Calu3 (cell line): Measurements from ENCODE around the gene ZNF546. TPM values are rescaled to one million over a fixed set of nuclear protein-coding genes. Genes with fewer than 3 reads are reported as not detected.

Experiments
- BruUV-seq: library from RNA; stranded (reverse); fragments of 400-500 nt; replicated peaks from 2 replicates; lab custom pipeline; 2021; lab: Mats Ljungman, UMichigan
- CTCF ChIA-PET: fragments of 300-600 bp; sonication (Branson Sonifier 250); formaldehyde crosslinking; loops from one replicate; lab custom pipeline; 2022; ENCODE audit warnings: antibody characterized with exemption; lab: Charles Lee
- DNase-seq: peaks from one replicate; pipeline ENCODE4 v3.0.0; 2022
- H3K27ac Mint-ChIP-seq: one replicate; pipeline ENCODE4 v1.8.0; 2022; ENCODE audit warnings: mixed read lengths; ENCODE audit not compliant: unreplicated experiment
- H3K27me3 Mint-ChIP-seq: one replicate; pipeline ENCODE4 v1.8.0; 2022; ENCODE audit warnings: mixed read lengths; ENCODE audit not compliant: unreplicated experiment
- H3K36me3 Mint-ChIP-seq: one replicate; pipeline ENCODE4 v1.8.0; 2022; ENCODE audit warnings: mild to moderate bottlenecking, moderate library complexity, mixed read lengths; ENCODE audit not compliant: insufficient read depth, unreplicated experiment
- H3K4me1 Mint-ChIP-seq: one replicate; pipeline ENCODE4 v1.8.0; 2022; ENCODE audit warnings: mild to moderate bottlenecking, low read depth, mixed read lengths; ENCODE audit not compliant: unreplicated experiment
- H3K4me3 Mint-ChIP-seq: one replicate; pipeline ENCODE4 v1.8.0; 2022; ENCODE audit warnings: mild to moderate bottlenecking, low read depth, moderate library complexity, mixed read lengths; ENCODE audit not compliant: unreplicated experiment
- H3K9me3 Mint-ChIP-seq: one replicate; pipeline ENCODE4 v1.8.0; 2022; ENCODE audit warnings: low read depth, mixed read lengths; ENCODE audit not compliant: unreplicated experiment
- intact Hi-C: fragments of 100-400 bp; cut with micrococcal nuclease; formaldehyde crosslinking; loops from one replicate; pipeline ENCODE4 v1.10.0; 2022; ENCODE audit not compliant: unreplicated experiment
- total RNA-seq: library from RNA; stranded (reverse); gene quantifications from 2 replicates; pipeline ENCODE4 v1.2.3, GENCODE V29; 2022
- TF ChIP-seq, protein P1 (sequence below): fragments of 200-600 bp; IDR thresholded peaks from one replicate; pipeline ENCODE4 v1.8.0; 2022; ENCODE audit warnings: antibody characterized with exemption; ENCODE audit not compliant: unreplicated experiment

Gene ZNF546
- total RNA-seq, 1 experiment from 2014 or later: 4.7 TPM

DNA sequence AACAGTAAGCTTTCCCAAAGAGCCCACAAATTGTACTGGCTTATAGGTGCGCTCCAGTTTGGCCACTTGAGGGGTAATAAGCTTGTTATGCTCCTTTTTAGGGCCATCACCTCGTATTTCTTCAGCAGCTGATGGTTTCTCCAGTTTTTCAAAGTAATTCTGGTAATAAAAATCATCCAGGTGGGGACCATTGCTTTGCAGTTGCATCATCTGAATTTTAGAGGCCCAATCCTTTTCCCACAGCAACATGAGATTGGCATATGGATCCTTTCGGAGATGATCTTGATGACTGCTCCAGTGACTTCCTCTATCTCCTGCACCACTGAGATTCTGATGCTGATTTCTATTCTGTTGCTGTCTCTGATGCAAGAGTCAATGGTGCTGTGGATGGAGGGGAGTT lies 27.1 kb downstream of the ZNF546 start:
- Mint-ChIP-seq H3K36me3 (peaks cover 11% of the 10 kb centered on the region), H3K4me1 (no peaks in the 10 kb centered on the region), H3K27me3 (no peaks in the 10 kb centered on the region), H3K27ac (no peak overlapping the region), H3K4me3 (no peak overlapping the region), H3K9me3 (peaks cover 35% of the 10 kb centered on the region)
- BruUV-seq: no TSS peak
- no peak for DNase-seq
- TF ChIP-seq, protein P1, sequence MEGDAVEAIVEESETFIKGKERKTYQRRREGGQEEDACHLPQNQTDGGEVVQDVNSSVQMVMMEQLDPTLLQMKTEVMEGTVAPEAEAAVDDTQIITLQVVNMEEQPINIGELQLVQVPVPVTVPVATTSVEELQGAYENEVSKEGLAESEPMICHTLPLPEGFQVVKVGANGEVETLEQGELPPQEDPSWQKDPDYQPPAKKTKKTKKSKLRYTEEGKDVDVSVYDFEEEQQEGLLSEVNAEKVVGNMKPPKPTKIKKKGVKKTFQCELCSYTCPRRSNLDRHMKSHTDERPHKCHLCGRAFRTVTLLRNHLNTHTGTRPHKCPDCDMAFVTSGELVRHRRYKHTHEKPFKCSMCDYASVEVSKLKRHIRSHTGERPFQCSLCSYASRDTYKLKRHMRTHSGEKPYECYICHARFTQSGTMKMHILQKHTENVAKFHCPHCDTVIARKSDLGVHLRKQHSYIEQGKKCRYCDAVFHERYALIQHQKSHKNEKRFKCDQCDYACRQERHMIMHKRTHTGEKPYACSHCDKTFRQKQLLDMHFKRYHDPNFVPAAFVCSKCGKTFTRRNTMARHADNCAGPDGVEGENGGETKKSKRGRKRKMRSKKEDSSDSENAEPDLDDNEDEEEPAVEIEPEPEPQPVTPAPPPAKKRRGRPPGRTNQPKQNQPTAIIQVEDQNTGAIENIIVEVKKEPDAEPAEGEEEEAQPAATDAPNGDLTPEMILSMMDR: no peak
- CTCF ChIA-PET: no interaction called here
- intact Hi-C loops: no loop called here

DNA sequence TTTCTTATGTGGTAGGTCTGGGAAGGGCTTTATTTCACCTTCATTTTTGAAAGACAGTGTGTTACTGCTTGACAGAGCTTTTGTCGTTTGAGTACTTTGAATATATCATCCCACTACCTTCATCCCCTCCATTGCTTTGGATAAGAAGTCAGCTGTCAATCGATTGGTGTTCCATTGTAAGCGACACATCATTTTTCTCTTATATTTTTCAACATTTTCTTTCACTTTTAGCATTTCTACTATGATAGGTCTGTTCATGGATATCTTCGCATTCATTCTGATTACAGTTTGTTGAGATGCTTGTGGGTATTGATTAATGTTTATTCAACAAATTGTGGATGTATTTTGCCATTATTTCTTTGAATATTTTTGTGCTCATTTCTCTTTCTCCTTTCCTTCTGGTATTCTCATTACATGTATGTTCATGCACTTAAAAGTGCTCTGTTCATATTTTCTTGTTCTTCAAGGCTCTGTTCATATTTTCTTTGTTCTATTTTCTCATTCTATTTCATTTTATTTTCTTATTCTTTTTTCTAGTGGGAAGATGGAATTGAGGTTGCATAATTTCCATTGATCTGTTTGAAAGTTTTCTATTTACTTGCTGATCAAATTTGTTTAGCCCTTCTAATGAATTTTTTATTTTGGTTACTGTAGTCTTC lies 29.2 kb downstream of the ZNF546 start:
- Mint-ChIP-seq H3K4me3 (no peak overlapping the region), H3K36me3 (peaks cover 15% of the 10 kb centered on the region), H3K4me1 (no peaks in the 10 kb centered on the region), H3K9me3 (peaks cover 33% of the 10 kb centered on the region), H3K27me3 (no peaks in the 10 kb centered on the region), H3K27ac (no peak overlapping the region)
- intact Hi-C loops: no loop called here
- TF ChIP-seq, protein P1: no peak
- DNase-seq: no peak
- CTCF ChIA-PET: no interaction called here
- no TSS peak for BruUV-seq

DNA sequence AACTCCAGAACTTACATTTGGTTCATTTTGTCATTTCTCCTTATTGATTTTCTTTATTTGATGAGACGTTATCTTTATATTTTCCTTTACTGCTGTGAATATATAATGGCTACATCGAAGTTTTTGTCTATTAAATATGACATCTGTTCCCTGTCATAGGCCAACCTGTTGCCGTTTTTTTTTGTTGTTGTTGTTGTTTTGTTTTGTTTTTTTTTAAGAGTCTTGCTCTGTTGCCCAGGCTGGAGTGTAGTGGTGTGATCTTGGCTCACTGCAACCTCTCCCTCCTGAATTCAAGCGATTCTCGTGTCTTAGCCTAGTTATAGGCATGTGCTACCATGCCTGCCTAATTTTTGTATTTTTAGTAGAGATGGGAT lies 29.7 kb downstream of the ZNF546 start:
- intact Hi-C loops: no loop called here
- H3K4me1 Mint-ChIP-seq: no peaks in the 10 kb centered on the region
- no TSS peak for BruUV-seq
- peaks cover 31% of the 10 kb centered on the region for H3K9me3 Mint-ChIP-seq
- CTCF ChIA-PET: no interaction called here
- no peak overlapping the region for H3K4me3 Mint-ChIP-seq
- TF ChIP-seq, protein P1: no peak
- H3K36me3 Mint-ChIP-seq: peaks cover 15% of the 10 kb centered on the region
- no peak for DNase-seq
- no peak overlapping the region for H3K27ac Mint-ChIP-seq
- H3K27me3 Mint-ChIP-seq: no peaks in the 10 kb centered on the region

DNA sequence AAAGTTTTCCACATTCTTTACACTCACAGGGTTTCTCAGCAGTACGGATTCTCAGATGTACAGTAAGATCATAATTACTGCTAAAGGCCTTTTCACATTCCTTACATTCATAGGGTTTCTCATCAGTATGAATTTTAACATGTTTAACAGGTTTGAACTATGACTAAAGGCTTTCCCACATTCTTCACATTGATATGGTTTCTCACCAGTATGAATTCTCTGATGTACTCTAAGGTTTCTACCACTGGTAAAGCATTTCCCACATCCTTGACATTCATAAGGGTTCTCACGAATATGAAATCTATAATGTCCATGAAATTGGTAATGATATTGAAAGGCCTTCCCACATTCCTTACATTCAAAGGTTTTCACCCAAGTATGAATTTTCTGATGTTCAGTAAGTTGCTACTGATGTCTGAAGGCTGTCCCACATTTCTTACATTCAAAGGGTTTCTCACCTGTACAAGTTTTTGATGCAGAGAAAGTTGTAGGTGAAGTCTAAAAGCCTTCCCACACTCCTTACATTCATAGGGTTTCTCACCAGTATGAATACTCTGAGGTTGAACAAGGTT lies 37.2 kb downstream of the ZNF546 start:
- H3K36me3 Mint-ChIP-seq: peaks cover 11% of the 10 kb centered on the region
- no peak overlapping the region for H3K4me3 Mint-ChIP-seq
- peaks cover 23% of the 10 kb centered on the region for H3K9me3 Mint-ChIP-seq
- no peak for DNase-seq
- TF ChIP-seq, protein P1: no peak
- no peak overlapping the region for H3K27ac Mint-ChIP-seq
- intact Hi-C loops: no loop called here
- no peaks in the 10 kb centered on the region for H3K27me3 Mint-ChIP-seq
- CTCF ChIA-PET: no interaction called here
- no TSS peak for BruUV-seq
- H3K4me1 Mint-ChIP-seq: no peaks in the 10 kb centered on the region
